Measurements from ENCODE around the gene CYBRD1. TPM values are rescaled to one million over a fixed set of nuclear protein-coding genes. Genes with fewer than 3 reads are reported as not detected.
A peak's percentile ranks its signal among the peaks of the same experiment; 100 is the strongest.
"Not testable (repeated sequence)": the region's sequence is repeated elsewhere in the genome, so short reads cannot be mapped to it uniquely, and the experiment has no call there.

The CYBRD1 gene
- polyA plus RNA-seq, 2 of the 4 experiments (the other 2 are of a cell fraction): 30.5 to 46.6 TPM

DNA sequence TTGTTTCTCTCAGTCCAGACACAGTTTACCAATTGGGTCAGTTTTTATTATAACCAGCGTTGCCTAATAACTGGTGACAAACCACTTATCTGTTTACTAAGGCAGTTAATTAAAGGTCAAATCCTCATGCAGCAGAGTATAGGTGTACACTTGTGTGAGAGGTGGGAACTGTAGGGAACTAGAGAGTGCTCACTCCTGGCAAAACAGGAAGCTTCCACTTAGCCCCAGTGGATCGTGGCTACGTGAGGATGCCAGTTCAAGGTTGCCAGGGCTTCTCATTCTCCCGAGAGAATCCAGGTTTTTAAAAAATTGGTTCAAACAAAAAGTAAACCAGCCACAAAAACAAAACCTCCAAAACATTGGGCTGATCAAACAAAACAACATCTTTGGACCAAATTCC, 8.1 kb downstream of the CYBRD1 start:
- DNase-seq (ENCODE audit: low read depth in 1 of 2, low spot score in 1 of 2) (no peak), ATAC-seq (peak in 1 of 2 experiments; percentile 42; a peak in 2 of 6 replicates), FAIRE-seq (no peak)
- 89% methylated on average over 4 of the region's 4 CpGs for WGBS (ENCODE audit: missing lambda C conversion rate)
- CTCF ChIA-PET: interaction anchor here (1.2 to 3.4 kb wide), 3 partner anchors 11 to 114 kb away, joined by 3 to 18 read pairs (median 4); no protein-coding TSS in a partner anchor
- no peak overlapping the region for H3K4me3 ChIP-seq
- peaks cover 11% of the 10 kb centered on the region; the same call in 2 of the 3 replicates for H3K4me1 ChIP-seq
- H3K4me2 ChIP-seq: no peak overlapping the region
- 0 out of 3 replicates have a peak, but pooled peaks cover 6% of the 10 kb centered on the region for H3K9me3 ChIP-seq
- H3K27ac ChIP-seq: no peak overlapping the region
- TF ChIP-seq CEBPB (IDR thresholded peaks at IDR 0.05) (no peak), NFE2L2 (conservative IDR thresholded peaks at IDR 0.05; ENCODE audit: low read length) (no peak), ATOH8 (CRISPR knock-in tag; IDR thresholded peaks at IDR 0.05; ENCODE audit: low read depth) (no peak), SMC3 (IDR thresholded peaks at IDR 0.05) (no peak), KDM1A (IDR thresholded peaks at IDR 0.05; ENCODE audit: low read depth) (no peak), NPAS2 (CRISPR knock-in tag; IDR thresholded peaks at IDR 0.05; ENCODE audit: borderline replicate concordance) (no peak), MYC (IDR thresholded peaks at IDR 0.05; ENCODE audit: borderline replicate concordance, low read length) (no peak), ZC3H11A (IDR thresholded peaks at IDR 0.05) (no peak)
- POLR2A ChIA-PET: interaction anchor here (0.7 kb wide), 1 partner anchor 237 kb away, joined by 3 read pairs; no protein-coding TSS in a partner anchor

DNA sequence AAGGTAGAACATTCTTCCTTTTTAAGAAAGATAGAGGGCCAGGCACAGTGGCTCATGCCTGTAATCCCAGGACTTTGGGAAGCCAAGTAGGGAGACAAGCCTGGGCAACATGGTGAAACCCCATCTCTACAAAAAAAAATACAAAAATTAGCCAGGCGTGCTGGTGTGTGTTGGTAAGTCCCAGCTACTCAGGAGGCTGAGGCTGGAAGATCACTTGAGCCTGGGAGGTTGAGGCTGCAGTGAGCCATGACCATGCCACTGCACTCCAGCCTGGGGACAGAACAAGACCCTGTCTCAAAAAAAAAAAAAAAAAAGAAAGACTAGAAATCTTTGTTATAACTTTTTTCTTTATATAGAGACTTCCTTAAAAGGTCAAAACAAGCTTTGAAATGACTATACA, 8.6 kb downstream of the CYBRD1 start:
- H3K27ac ChIP-seq; DNase-seq (ENCODE audit: low read depth in 1 of 2, low spot score in 1 of 2); H3K9me3 ChIP-seq; FAIRE-seq; ATAC-seq; H3K4me3 ChIP-seq: not testable (repeated sequence)
- H3K4me1 ChIP-seq: peaks cover 11% of the 10 kb centered on the region; the same call in 2 of the 3 replicates
- ChIA-PET POLR2A (interaction anchor here (0.7 to 2.0 kb wide), 4 partner anchors 8 to 237 kb away, joined by 3 to 7 read pairs (median 3); partner anchors contain the start of genes CYBRD1, DCAF17 and METTL8), CTCF (interaction anchor here (1.2 to 3.4 kb wide), 3 partner anchors 11 to 115 kb away, joined by 3 to 18 read pairs (median 4); no protein-coding TSS in a partner anchor)
- 84% methylated on average over 1 of the region's 1 CpG for WGBS (ENCODE audit: missing lambda C conversion rate)
- H3K4me2 ChIP-seq: peak overlapping the region; percentile 16; the same call in 2 of the 3 replicates

DNA sequence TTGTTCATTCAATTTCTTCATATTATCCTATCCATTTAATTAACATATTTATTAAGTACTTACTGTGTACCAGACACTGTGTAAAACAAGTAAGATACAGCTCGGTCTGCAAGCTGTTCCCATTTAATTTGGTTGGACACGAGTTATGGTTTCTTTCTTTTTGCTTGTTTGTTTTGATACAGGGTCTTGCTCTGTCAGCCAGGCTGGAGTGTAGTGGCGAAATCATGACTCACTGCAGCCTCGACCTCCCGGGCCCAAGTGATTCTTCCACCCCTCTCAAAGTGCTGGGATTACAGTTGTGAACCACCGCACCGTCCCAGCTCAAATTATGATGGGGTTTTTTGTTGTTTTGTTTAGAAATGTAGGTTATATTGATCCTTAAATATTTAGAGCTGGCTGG, 9.0 kb downstream of the CYBRD1 start:
- Histone ChIP-seq H3K4me3 (no peak overlapping the region), H3K4me2 (peak overlapping the region; percentile 16; the same call in 2 of the 3 replicates), H3K9me3 (0 out of 3 replicates have a peak, but pooled peaks cover 6% of the 10 kb centered on the region), H3K4me1 (peaks cover 11% of the 10 kb centered on the region; the same call in 2 of the 3 replicates), H3K27ac (no peak overlapping the region)
- TF ChIP-seq FOSB (CRISPR knock-in tag; IDR thresholded peaks at IDR 0.05): no peak
- TF ChIP-seq HEYL (CRISPR knock-in tag; IDR thresholded peaks at IDR 0.05): no peak
- TF ChIP-seq NFE2L2 (conservative IDR thresholded peaks at IDR 0.05; ENCODE audit: low read length): no peak
- no peak for TF ChIP-seq HOXA7 (CRISPR knock-in tag; IDR thresholded peaks at IDR 0.05)
- TF ChIP-seq CHD4 (IDR thresholded peaks at IDR 0.05; ENCODE audit: borderline replicate concordance): no peak
- no peak for TF ChIP-seq BCL3 (IDR thresholded peaks at IDR 0.05)
- TF ChIP-seq EHF (CRISPR knock-in tag; IDR thresholded peaks at IDR 0.05): no peak
- no peak for TF ChIP-seq ZFP36 (IDR thresholded peaks at IDR 0.05; ENCODE audit: borderline replicate concordance, partially characterized antibody)
- no peak for TF ChIP-seq MAZ (IDR thresholded peaks at IDR 0.05; ENCODE audit: borderline replicate concordance, low read depth, low read length)
- no peak for TF ChIP-seq KDM1A (IDR thresholded peaks at IDR 0.05; ENCODE audit: low read depth)
- no peak for TF ChIP-seq GATA3 (IDR thresholded peaks at IDR 0.05; ENCODE audit: borderline replicate concordance)
- TF ChIP-seq ATOH8 (CRISPR knock-in tag; IDR thresholded peaks at IDR 0.05; ENCODE audit: low read depth): no peak
- no peak for TF ChIP-seq HOXB13 (CRISPR knock-in tag; IDR thresholded peaks at IDR 0.05; ENCODE audit: low read depth)
- no peak for TF ChIP-seq ZSCAN20 (CRISPR knock-in tag; IDR thresholded peaks at IDR 0.05)
- no peak for TF ChIP-seq EHMT2 (IDR thresholded peaks at IDR 0.05; ENCODE audit: low read depth)
- TF ChIP-seq RCOR1 (IDR thresholded peaks at IDR 0.05; ENCODE audit: low read depth, low read length): no peak
- no peak for TF ChIP-seq POLR2AphosphoS2 (conservative IDR thresholded peaks at IDR 0.05; ENCODE audit: low read length)
- 40% methylated on average over 7 of the region's 7 CpGs for WGBS (ENCODE audit: missing lambda C conversion rate)
- FAIRE-seq (no peak), DNase-seq (ENCODE audit: low read depth in 1 of 2, low spot score in 1 of 2) (no peak), ATAC-seq (peak in 1 of 2 experiments; percentile 39; a peak in 1 of 6 replicates)
- CTCF ChIA-PET: interaction anchor here (1.2 to 3.4 kb wide), 4 partner anchors 10 to 115 kb away, joined by 3 to 18 read pairs (median 4); no protein-coding TSS in a partner anchor
- POLR2A ChIA-PET: interaction anchor here (0.7 to 2.0 kb wide), 3 partner anchors 9 to 97 kb away, joined by 3 to 7 read pairs (median 3); partner anchors contain the start of genes CYBRD1, DCAF17 and METTL8

Data from A549 (cell line).